ENCODE measurements around the gene TFRC. TPM values are rescaled to one million over a fixed set of nuclear protein-coding genes. Genes with fewer than 3 reads are reported as not detected.
A peak's percentile ranks its signal among the peaks of the same experiment; 100 is the strongest.
"Not testable (repeated sequence)": the region's sequence is repeated elsewhere in the genome, so short reads cannot be mapped to it uniquely, and the experiment has no call there.

Gene TFRC
- total RNA-seq, 3 donors from 2014 or later = 119 to 225 (median 167) TPM

DNA sequence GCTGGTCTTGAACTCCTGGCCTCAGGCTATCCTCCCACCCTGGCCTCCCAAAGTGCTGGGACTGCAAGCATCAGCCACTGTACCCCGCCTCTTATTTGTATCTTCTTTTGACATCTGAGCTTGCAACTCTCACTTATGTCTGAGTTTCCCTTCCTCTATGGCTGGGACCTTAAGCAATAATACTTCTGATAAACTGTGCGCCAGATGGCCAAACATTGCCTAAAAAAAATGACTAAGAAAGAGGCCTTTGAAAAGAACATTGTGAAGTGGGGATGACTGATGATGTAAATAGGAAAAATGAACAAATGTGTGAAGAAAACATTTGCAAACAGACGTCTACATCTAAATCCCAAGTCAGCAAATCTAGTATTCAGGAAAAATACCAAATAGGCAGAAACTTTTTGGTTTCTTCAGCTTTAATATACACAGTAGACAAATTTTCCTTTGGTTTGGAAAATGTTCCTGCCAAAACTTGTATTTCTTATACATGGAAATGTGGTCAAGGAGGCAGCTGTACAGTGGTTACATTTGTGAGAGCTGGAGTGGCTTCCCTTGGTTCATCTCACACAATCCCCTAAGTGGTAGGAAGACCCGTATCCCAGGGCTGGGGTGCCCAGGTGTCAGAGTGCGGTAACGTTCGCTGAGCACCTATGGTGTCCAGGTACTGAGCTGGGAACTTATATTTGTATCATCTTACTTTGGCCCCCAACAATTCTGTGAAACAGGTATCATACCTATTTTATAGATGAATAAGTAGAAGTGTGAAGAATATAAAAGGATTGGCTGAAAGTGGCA, 11.6 kb upstream of the TFRC start:
- Histone ChIP-seq H3K4me3 (no peak overlapping the region), H3K9me3 (no peaks in the 10 kb centered on the region), H3K36me3 (ENCODE audit: low read depth) (peaks cover 5% of the 10 kb centered on the region), H3K4me1 (ENCODE audit: low read depth) (peaks cover 17% of the 10 kb centered on the region)
- ATAC-seq (no peak), DNase-seq (no peak)
- TF ChIP-seq, protein P1, sequence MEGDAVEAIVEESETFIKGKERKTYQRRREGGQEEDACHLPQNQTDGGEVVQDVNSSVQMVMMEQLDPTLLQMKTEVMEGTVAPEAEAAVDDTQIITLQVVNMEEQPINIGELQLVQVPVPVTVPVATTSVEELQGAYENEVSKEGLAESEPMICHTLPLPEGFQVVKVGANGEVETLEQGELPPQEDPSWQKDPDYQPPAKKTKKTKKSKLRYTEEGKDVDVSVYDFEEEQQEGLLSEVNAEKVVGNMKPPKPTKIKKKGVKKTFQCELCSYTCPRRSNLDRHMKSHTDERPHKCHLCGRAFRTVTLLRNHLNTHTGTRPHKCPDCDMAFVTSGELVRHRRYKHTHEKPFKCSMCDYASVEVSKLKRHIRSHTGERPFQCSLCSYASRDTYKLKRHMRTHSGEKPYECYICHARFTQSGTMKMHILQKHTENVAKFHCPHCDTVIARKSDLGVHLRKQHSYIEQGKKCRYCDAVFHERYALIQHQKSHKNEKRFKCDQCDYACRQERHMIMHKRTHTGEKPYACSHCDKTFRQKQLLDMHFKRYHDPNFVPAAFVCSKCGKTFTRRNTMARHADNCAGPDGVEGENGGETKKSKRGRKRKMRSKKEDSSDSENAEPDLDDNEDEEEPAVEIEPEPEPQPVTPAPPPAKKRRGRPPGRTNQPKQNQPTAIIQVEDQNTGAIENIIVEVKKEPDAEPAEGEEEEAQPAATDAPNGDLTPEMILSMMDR (IDR thresholded peaks at IDR 0.05) = no peak
- intact Hi-C loops (cut with DNase I, micrococcal nuclease) = no loop called here

DNA sequence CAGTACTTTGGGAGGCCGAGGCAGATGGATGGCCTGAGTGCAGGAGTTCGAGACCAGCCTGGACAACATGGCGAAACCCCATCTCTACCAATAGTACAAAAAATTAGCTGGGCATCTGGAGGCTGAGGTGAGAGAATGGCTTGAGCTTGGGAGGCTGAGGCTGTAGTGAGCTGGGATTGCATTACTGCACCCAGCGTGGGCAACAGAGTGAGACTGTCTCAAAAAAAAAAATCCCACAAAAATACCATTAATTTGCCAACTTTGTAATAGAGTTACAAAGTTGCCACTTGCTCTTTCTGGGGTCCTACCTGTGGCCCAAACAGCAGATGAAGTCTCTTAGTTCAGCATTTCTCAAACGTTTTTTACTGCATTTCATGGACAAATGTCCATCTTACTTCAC, 6.0 kb upstream of the TFRC start:
- TF ChIP-seq, protein P1 (IDR thresholded peaks at IDR 0.05) = no peak
- ATAC-seq (no peak), DNase-seq (no peak)
- H3K9me3 ChIP-seq = no peaks in the 10 kb centered on the region
- no peak overlapping the region for H3K4me3 ChIP-seq
- intact Hi-C loops (cut with DNase I, micrococcal nuclease) = no loop called here
- H3K4me1 ChIP-seq (ENCODE audit: low read depth) = peaks cover 6% of the 10 kb centered on the region
- H3K36me3 ChIP-seq (ENCODE audit: low read depth) = no peaks in the 10 kb centered on the region

DNA sequence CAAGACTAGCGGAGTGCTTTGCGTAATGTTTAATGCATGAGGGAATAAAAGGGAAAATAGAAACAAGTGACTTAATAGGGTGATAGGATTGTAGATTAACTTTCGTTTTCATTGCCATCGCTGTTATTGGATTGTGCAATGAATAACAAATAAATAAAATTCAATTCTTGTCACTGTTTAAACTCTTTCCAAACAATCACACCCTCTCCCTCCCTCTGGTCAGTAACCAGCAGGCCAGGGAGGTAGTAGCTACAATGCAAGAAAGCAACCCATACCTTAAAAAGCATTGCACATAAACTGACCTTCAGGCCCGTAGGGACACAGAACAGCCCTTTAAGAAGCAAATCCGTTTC, 705 bp upstream of the TFRC start:
- H3K4me3 ChIP-seq = no peak overlapping the region
- no peaks in the 10 kb centered on the region for H3K36me3 ChIP-seq (ENCODE audit: low read depth)
- no peaks in the 10 kb centered on the region for H3K9me3 ChIP-seq
- ATAC-seq = peak; percentile 34
- H3K4me1 ChIP-seq (ENCODE audit: low read depth) = peaks cover 29% of the 10 kb centered on the region
- intact Hi-C loops (cut with DNase I, micrococcal nuclease) = no loop called here
- TF ChIP-seq, protein P1 (IDR thresholded peaks at IDR 0.05) = no peak
- peak in 1 of 3 donors; percentile 37 for DNase-seq

DNA sequence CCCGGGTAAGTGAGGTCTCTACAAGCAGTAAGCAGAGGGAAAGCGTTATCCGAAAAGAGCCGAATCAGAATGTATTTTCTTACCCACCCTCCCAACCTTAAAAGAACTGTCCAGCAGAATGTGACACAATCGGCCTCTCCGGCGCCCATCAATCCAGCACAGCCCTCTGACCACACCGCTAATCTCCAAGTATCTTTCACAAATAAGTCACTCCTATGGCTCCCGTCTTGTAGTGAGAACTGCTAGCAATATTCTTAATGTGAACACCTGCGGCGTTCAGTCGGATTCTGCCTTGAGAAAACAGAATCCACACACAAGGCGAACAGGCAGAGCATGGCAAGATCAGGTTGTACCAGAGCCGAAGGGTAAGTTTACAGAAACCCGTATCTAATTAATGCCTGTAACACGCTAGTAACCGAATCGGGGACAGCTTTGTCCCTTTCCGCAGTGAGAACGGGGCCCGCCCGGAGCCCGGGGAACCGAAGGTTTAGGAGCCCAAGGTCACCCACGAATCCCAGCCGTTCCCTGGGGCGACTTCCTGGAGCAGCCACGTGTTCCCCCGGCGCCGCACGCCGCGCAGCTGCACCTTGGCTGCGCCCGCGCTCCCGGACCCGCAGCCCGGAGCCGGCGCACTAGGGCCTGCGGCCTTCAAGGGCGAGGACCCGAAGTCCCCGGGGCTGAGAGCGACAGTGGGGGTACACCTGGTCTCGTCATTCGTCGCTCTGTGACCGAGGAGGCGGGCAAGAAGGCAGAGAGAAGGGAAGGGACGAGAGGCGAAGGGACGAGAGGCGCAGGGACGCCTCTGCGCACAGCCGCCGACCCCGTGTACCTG, 672 bp downstream of the TFRC start:
- Histone ChIP-seq H3K9me3 (no peaks in the 10 kb centered on the region), H3K4me1 (ENCODE audit: low read depth) (peaks cover 29% of the 10 kb centered on the region), H3K36me3 (ENCODE audit: low read depth) (no peaks in the 10 kb centered on the region), H3K4me3 (peak overlapping the region; percentile 97)
- intact Hi-C loops (cut with DNase I, micrococcal nuclease) = no loop called here
- ATAC-seq = peak; percentile 81
- TF ChIP-seq, protein P1 (IDR thresholded peaks at IDR 0.05) = no peak
- DNase-seq = peak; percentile 74 to 88 (median 83)

DNA sequence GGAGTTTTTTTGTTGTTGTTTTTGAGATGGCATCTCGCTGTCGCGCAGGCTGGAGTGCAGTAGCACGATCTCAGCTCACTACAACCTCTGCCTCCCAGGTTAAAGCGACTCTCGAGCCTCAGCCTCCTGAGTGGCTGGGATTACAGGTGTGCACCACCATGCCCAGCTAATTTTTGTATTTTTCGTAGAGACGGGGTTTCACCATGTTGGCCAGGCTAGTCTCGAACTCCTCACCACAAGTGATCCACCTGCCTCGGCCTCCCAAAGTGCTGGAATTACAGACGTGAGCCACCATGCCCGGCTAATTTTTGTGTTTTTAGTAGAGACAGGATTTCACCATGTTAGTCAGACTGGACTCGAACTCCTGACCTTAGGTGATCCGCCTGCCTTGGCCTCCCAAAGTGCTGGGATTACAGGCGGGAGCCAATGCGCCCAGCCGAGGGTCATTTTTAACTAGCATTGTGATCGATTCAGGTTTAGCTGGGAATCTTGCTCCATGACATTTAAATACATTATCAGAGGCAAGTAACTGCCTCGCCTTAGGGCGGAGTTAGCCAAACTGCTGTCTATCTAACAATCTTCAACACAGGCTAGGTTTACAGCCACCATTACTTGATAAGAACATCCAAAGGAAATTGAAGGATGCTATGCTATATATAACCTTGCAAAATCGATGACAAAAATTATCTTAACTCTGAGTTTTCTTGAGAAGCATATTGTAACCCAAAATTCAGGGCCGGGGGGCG, 1.6 kb downstream of the TFRC start:
- Histone ChIP-seq H3K4me3 (peak overlapping the region; percentile 97), H3K4me1 (ENCODE audit: low read depth) (peaks cover 29% of the 10 kb centered on the region)
- DNase-seq = peak in 1 of 3 donors; percentile 70
- H3K9me3 ChIP-seq; intact Hi-C loops (cut with DNase I, micrococcal nuclease); H3K36me3 ChIP-seq (ENCODE audit: low read depth): not testable (repeated sequence)
- ATAC-seq = peak; percentile 31

Data from mucosa of descending colon (tissue), 3 donors.